ENCODE results near the gene DLK1. TPM values are rescaled to one million over a fixed set of nuclear protein-coding genes. Genes with fewer than 3 reads are reported as not detected.
A peak's percentile ranks its signal among the peaks of the same experiment; 100 is the strongest.

The DLK1 gene
- total and polyA plus RNA-seq, 2 donors from 2014 or later: 0.17 TPM; not detected in 1

DNA sequence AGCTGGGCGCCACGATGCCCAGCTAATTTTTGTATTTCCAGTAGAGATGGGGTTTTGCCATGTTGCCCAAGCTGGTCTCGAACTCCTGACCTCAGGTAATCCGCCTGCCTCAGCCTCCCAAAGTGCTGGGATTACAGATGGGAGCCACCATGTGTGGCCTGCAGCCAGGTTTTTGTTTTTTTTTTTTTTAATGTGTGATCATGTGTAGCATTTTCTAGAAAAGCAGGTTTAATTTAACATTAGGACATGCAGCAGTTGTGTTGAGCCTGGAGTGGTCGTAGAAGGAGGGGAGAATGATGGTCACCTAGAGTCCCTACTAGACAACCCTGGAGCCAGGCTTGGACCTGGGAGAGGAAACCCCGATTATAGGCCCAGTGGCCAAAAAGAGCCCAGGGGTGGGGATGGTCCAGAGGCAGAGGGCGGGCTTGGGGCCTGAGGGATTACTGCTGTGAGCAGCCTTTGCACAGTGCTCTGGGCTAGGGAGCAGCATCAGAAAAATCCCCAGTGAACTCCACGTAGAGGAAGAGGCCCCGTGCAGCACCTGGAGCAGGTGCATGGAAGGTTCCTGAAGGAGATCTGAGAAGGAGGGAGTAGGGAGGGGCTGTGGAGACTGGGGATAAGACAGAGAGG lies 13.6 kb downstream of the DLK1 start:
- Histone ChIP-seq H3K27me3 (ENCODE audit: control insufficient read depth, insufficient read depth, low read length) (no peaks in the 10 kb centered on the region), H3K9ac (ENCODE audit: low read length in 3 of 3) (no peak overlapping the region), H3K36me3 (ENCODE audit: control insufficient read depth in 2 of 3, insufficient read depth in 3 of 3, low read length in 3 of 3) (no peaks in the 10 kb centered on the region), H3K27ac (ENCODE audit: low read depth in 2 of 2, low read length in 2 of 2) (no peak overlapping the region), H3K4me1 (ENCODE audit: control insufficient read depth in 2 of 3, insufficient read depth in 2 of 3, low read depth in 1 of 3, low read length in 3 of 3) (peaks cover 0 to 3% (median 0%) of the 10 kb centered on the region in 3 donors), H3K4me3 (ENCODE audit: low read length in 3 of 3) (no peak overlapping the region), H3K9me3 (ENCODE audit: control insufficient read depth in 2 of 3, insufficient read depth in 1 of 3, low read length in 3 of 3) (no peaks in the 10 kb centered on the region)
- intact Hi-C loops (cut with DNase I): no loop called here
- TF ChIP-seq, protein P1, sequence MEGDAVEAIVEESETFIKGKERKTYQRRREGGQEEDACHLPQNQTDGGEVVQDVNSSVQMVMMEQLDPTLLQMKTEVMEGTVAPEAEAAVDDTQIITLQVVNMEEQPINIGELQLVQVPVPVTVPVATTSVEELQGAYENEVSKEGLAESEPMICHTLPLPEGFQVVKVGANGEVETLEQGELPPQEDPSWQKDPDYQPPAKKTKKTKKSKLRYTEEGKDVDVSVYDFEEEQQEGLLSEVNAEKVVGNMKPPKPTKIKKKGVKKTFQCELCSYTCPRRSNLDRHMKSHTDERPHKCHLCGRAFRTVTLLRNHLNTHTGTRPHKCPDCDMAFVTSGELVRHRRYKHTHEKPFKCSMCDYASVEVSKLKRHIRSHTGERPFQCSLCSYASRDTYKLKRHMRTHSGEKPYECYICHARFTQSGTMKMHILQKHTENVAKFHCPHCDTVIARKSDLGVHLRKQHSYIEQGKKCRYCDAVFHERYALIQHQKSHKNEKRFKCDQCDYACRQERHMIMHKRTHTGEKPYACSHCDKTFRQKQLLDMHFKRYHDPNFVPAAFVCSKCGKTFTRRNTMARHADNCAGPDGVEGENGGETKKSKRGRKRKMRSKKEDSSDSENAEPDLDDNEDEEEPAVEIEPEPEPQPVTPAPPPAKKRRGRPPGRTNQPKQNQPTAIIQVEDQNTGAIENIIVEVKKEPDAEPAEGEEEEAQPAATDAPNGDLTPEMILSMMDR (IDR thresholded peaks at IDR 0.05; ENCODE audit: borderline replicate concordance, extremely low read depth, insufficient read depth): no peak
- FAIRE-seq: no peak
- no peak for DNase-seq

DNA sequence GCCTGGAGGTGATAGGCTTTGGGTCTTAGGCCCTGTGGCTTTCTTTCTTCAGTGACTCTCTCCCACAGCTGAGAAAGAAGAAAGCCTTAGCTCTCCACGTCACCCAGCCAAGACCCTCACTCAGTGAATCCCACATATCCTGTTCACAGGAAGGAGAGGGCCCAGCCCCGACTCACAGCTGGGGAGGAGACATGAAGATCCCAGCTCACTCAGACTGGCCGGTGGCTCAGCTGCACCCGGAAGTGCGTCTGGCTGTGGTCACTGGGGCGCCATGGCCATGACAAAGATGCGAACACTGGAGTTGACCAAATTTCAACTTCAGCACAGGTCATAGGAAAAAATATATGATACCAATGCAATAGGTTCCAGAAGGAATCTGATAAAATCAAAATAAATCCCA lies 14.2 kb downstream of the DLK1 start:
- intact Hi-C loops (cut with DNase I): no loop called here
- TF ChIP-seq, protein P1 (IDR thresholded peaks at IDR 0.05; ENCODE audit: borderline replicate concordance, extremely low read depth, insufficient read depth): no peak
- DNase-seq (no peak), FAIRE-seq (no peak)
- no peak overlapping the region for H3K4me3 ChIP-seq (ENCODE audit: low read length in 3 of 3)
- H3K9ac ChIP-seq (ENCODE audit: low read length in 3 of 3): no peak overlapping the region
- no peaks in the 10 kb centered on the region for H3K9me3 ChIP-seq (ENCODE audit: control insufficient read depth in 2 of 3, insufficient read depth in 1 of 3, low read length in 3 of 3)
- H3K27ac ChIP-seq (ENCODE audit: low read depth in 2 of 2, low read length in 2 of 2): no peak overlapping the region
- no peaks in the 10 kb centered on the region for H3K27me3 ChIP-seq (ENCODE audit: control insufficient read depth, insufficient read depth, low read length)
- peaks cover 0 to 3% (median 0%) of the 10 kb centered on the region in 3 donors for H3K4me1 ChIP-seq (ENCODE audit: control insufficient read depth in 2 of 3, insufficient read depth in 2 of 3, low read depth in 1 of 3, low read length in 3 of 3)
- H3K36me3 ChIP-seq (ENCODE audit: control insufficient read depth in 2 of 3, insufficient read depth in 3 of 3, low read length in 3 of 3): no peaks in the 10 kb centered on the region

DNA sequence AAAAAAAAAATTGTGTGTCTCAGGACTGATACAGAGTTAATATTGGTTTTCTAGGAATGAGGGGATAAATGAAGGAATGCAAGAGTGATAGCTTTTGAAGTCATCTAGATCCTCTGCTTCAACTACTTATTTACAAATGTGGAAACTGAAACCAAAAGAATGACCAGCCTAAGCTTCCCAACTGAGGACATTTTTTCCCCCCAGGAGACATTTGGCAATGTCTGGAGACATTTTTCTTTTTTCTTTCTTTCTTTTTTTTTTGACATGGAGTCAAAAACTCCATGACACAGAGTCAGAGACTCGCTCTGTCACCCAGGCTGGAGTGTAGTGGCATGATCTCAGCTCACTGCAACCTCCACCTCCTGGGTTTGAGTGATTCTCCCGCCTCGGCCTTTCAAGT lies 15.3 kb downstream of the DLK1 start:
- no peak for FAIRE-seq
- Histone ChIP-seq H3K27me3 (ENCODE audit: control insufficient read depth, insufficient read depth, low read length) (no peaks in the 10 kb centered on the region), H3K9ac (ENCODE audit: low read length in 3 of 3) (no peak overlapping the region), H3K9me3 (ENCODE audit: control insufficient read depth in 2 of 3, insufficient read depth in 1 of 3, low read length in 3 of 3) (no peaks in the 10 kb centered on the region), H3K4me1 (ENCODE audit: control insufficient read depth in 2 of 3, insufficient read depth in 2 of 3, low read depth in 1 of 3, low read length in 3 of 3) (peaks cover 0 to 3% (median 0%) of the 10 kb centered on the region in 3 donors), H3K36me3 (ENCODE audit: control insufficient read depth in 2 of 3, insufficient read depth in 3 of 3, low read length in 3 of 3) (no peaks in the 10 kb centered on the region), H3K27ac (ENCODE audit: low read depth in 2 of 2, low read length in 2 of 2) (no peak overlapping the region), H3K4me3 (ENCODE audit: low read length in 3 of 3) (no peak overlapping the region)
- TF ChIP-seq, protein P1 (IDR thresholded peaks at IDR 0.05; ENCODE audit: borderline replicate concordance, extremely low read depth, insufficient read depth): no peak
- intact Hi-C loops (cut with DNase I): no loop called here
- no peak for DNase-seq

DNA sequence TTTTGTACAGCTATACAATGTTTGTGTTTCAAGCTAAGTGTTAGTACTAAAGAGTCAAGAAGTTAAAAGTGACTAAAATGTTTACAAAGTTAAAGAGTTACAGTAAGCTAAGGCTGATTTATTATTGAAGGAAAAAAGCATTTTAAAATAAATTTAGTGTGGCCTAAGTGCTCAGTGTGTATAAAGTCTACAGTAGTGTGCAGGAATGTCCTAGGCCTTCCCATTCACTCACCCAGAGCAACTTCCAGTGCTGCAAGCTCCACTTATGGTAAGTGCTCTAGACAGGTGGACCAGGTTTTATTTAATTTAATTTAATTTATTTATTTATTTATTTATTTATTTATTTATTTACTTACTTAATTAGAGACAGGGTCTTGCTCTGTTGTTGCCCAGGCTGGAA lies 19.6 kb downstream of the DLK1 start:
- DNase-seq (peak in 1 of 5 donors; percentile 22), FAIRE-seq (no peak)
- TF ChIP-seq, protein P1 (IDR thresholded peaks at IDR 0.05; ENCODE audit: borderline replicate concordance, extremely low read depth, insufficient read depth): no peak
- Histone ChIP-seq H3K9ac (ENCODE audit: low read length in 3 of 3) (no peak overlapping the region), H3K4me3 (ENCODE audit: low read length in 3 of 3) (no peak overlapping the region), H3K36me3 (ENCODE audit: control insufficient read depth in 2 of 3, insufficient read depth in 3 of 3, low read length in 3 of 3) (no peaks in the 10 kb centered on the region), H3K4me1 (ENCODE audit: control insufficient read depth in 2 of 3, insufficient read depth in 2 of 3, low read depth in 1 of 3, low read length in 3 of 3) (no peaks in the 10 kb centered on the region), H3K27ac (ENCODE audit: low read depth in 2 of 2, low read length in 2 of 2) (no peak overlapping the region), H3K27me3 (ENCODE audit: control insufficient read depth, insufficient read depth, low read length) (no peaks in the 10 kb centered on the region), H3K9me3 (ENCODE audit: control insufficient read depth in 2 of 3, insufficient read depth in 1 of 3, low read length in 3 of 3) (no peaks in the 10 kb centered on the region)
- intact Hi-C loops (cut with DNase I): no loop called here

Data from kidney (tissue), 14 donors.